Keratinocyte (primary cell): ENCODE measurements around the gene LARGE1.

Experiments used
- EZH2 ChIP-seq: IDR thresholded peaks from one replicate; pipeline ENCODE4 v1.6.1; 2012; ENCODE audit warnings: inconsistent platforms, mild to moderate bottlenecking, low read length, moderate library complexity
- TF ChIP-seq, protein P1 (sequence below), 3 experiments: IDR thresholded peaks in 1 of 3; conservative IDR thresholded peaks in 1 of 3; optimal IDR thresholded peaks in 1 of 3; 2 replicates in 2 of 3; 3 replicates in 1 of 3; pipeline versions ENCODE3 to v1.5.1; 2011; ENCODE audit warnings: low read length in 3 of 3, mild to moderate bottlenecking in 3 of 3, moderate library complexity in 2 of 3, control low read depth in 1 of 3, inconsistent platforms in 1 of 3; ENCODE audit not compliant: insufficient read depth in 2 of 3; ENCODE audit errors: extremely low read depth in 1 of 3

DNA sequence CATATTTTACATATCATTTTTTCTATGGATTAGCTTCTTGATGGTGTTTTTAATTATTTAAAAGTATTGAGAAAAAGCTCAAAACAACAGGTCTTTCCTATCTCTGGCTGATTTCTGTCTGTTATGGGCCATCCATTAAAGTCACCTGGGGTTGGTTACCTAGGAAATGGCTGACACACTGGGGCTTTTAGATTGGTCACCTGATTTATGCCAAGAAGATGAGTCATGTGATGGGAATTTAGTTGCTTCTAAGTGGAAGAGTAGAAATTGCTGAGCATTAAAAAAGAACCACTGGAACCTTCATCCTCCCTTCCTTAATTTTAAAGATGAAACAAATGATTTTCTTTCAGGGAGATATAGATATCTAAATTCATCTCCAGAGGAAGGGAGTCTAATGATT lies 48.8 kb upstream of the LARGE1 start:
- TF ChIP-seq, protein P1, sequence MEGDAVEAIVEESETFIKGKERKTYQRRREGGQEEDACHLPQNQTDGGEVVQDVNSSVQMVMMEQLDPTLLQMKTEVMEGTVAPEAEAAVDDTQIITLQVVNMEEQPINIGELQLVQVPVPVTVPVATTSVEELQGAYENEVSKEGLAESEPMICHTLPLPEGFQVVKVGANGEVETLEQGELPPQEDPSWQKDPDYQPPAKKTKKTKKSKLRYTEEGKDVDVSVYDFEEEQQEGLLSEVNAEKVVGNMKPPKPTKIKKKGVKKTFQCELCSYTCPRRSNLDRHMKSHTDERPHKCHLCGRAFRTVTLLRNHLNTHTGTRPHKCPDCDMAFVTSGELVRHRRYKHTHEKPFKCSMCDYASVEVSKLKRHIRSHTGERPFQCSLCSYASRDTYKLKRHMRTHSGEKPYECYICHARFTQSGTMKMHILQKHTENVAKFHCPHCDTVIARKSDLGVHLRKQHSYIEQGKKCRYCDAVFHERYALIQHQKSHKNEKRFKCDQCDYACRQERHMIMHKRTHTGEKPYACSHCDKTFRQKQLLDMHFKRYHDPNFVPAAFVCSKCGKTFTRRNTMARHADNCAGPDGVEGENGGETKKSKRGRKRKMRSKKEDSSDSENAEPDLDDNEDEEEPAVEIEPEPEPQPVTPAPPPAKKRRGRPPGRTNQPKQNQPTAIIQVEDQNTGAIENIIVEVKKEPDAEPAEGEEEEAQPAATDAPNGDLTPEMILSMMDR (optimal IDR thresholded peaks at IDR 0.05 in 1 of 3, IDR thresholded peaks at IDR 0.05 in 1 of 3, conservative IDR thresholded peaks at IDR 0.05 in 1 of 3; ENCODE audit: extremely low read depth in 1 of 3, insufficient read depth in 2 of 3, low read length in 3 of 3), result no peak
- TF ChIP-seq EZH2, result no peak
